CD8-positive, alpha-beta memory T cell (primary cell): ENCODE data around the gene ANKRD31. TPM values are rescaled to one million over a fixed set of nuclear protein-coding genes. Genes with fewer than 3 reads are reported as not detected.
"Not testable (repeated sequence)": the region's sequence is repeated elsewhere in the genome, so short reads cannot be mapped to it uniquely, and the experiment has no call there.

Experiments
- CTCF ChIA-PET: fragments of 350-600 bp; sonication (Branson Sonifier 250); formaldehyde crosslinking; loops from one replicate; lab custom pipeline; 2021; ENCODE audit warnings: antibody characterized with exemption; lab: Charles Lee
- POLR2A ChIA-PET: fragments of 350-600 bp; sonication (Branson Sonifier 250); formaldehyde crosslinking; loops from one replicate; lab custom pipeline; 2021; ENCODE audit warnings: antibody characterized with exemption; lab: Charles Lee
- DNase-seq, 5 donors: peaks; one replicate each; pipeline versions ENCODE4 v3.0.0 to v3.0.0-alpha.2; 2020 to 2022; ENCODE audit warnings: mixed read lengths in 1 of 5
- H3K27ac ChIP-seq: one replicate; pipeline ENCODE4 v1.7.0; 2013; ENCODE audit warnings: low read depth, mild to moderate bottlenecking, low read length, moderate library complexity
- H3K27me3 ChIP-seq: 2 replicates; pipeline ENCODE4 v1.7.0; 2013; ENCODE audit warnings: low read length, mild to moderate bottlenecking; ENCODE audit not compliant: insufficient read depth, poor library complexity, severe bottlenecking
- H3K36me3 ChIP-seq: 2 replicates; pipeline ENCODE4 v1.7.0; 2013; ENCODE audit warnings: mild to moderate bottlenecking, low read length, moderate library complexity; ENCODE audit not compliant: insufficient read depth
- H3K4me1 ChIP-seq: 2 replicates; pipeline ENCODE4 v1.7.0; 2013; ENCODE audit warnings: mild to moderate bottlenecking, low read length, moderate library complexity; ENCODE audit not compliant: insufficient read depth
- H3K4me3 ChIP-seq: 2 replicates; pipeline ENCODE4 v1.7.0; 2013; ENCODE audit warnings: mild to moderate bottlenecking, low read length
- H3K9me3 ChIP-seq: 2 replicates; pipeline ENCODE4 v1.7.0; 2013; ENCODE audit warnings: mild to moderate bottlenecking, low read length
- H3K27ac Mint-ChIP-seq, 8 donors: one replicate each; pipeline ENCODE4 v1.8.0; 2020 to 2021; ENCODE audit warnings: mixed read lengths in 8 of 8, mild to moderate bottlenecking in 6 of 8, inconsistent platforms in 3 of 8, moderate library complexity in 3 of 8
- H3K27me3 Mint-ChIP-seq, 2 donors: one replicate each; pipeline ENCODE4 v1.8.0; 2020 to 2021; ENCODE audit warnings: mixed read lengths in 2 of 2, mild to moderate bottlenecking in 1 of 2, moderate library complexity in 1 of 2
- H3K36me3 Mint-ChIP-seq, 3 donors: one replicate each; pipeline ENCODE4 v1.8.0; 2020 to 2021; ENCODE audit warnings: mixed read lengths in 3 of 3, inconsistent platforms in 1 of 3, mild to moderate bottlenecking in 1 of 3
- H3K4me1 Mint-ChIP-seq, 3 donors: one replicate each; pipeline ENCODE4 v1.8.0; 2020 to 2021; ENCODE audit warnings: mixed read lengths in 3 of 3, inconsistent platforms in 1 of 3, mild to moderate bottlenecking in 1 of 3
- H3K4me3 Mint-ChIP-seq, 7 donors: one replicate each; pipeline ENCODE4 v1.8.0; 2020 to 2021; ENCODE audit warnings: mixed read lengths in 7 of 7, mild to moderate bottlenecking in 6 of 7, moderate library complexity in 4 of 7, inconsistent platforms in 2 of 7
- H3K9me3 Mint-ChIP-seq, 5 donors: one replicate each; pipeline ENCODE4 v1.8.0; 2020 to 2022; ENCODE audit warnings: mixed read lengths in 5 of 5, mild to moderate bottlenecking in 3 of 5, moderate library complexity in 2 of 5, inconsistent platforms in 1 of 5
- polyA plus RNA-seq: library from polyadenylated mRNA; unstranded; fragments of 300-500 nt; fragmentation: Illumina TruSeq; gene quantifications from one replicate; pipeline ENCODE4 v1.2.3, GENCODE V29; 2021
- total RNA-seq, 2 experiments: library from RNA; stranded (reverse); gene quantifications; one replicate each; pipeline ENCODE4 v1.2.3, GENCODE V29; 2021

The ANKRD31 gene
- total and polyA plus RNA-seq, 3 experiments from 2014 or later = 0.33 to 0.66 (median 0.64) TPM

DNA sequence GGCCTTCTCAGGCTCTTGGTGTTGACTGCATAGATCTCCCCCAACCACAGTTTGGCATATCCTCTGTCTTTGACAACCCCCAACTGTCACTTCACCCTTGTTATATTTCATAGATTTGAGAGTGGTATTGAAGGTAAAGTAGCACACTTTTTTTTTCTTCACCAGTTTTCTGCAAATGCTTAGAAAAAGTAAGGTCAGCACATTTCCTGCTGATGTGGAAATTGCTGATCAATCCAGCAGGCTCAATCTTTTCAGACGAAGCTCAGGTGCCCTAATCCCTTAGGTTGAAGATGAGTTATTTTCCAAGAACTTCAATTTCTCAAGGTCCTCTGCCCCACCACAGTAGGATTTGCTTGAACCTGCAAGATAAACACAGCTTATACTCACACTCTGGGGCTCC is 38.5 kb upstream of the ANKRD31 start:
- no peak overlapping the region for H3K4me3 Mint-ChIP-seq
- CTCF ChIA-PET = no interaction called here
- H3K4me1 ChIP-seq = no peaks in the 10 kb centered on the region
- H3K36me3 ChIP-seq = no peaks in the 10 kb centered on the region
- H3K4me1 Mint-ChIP-seq = no peaks in the 10 kb centered on the region
- no peak overlapping the region for H3K4me3 ChIP-seq
- no peaks in the 10 kb centered on the region for H3K27me3 ChIP-seq
- no peak overlapping the region for H3K27ac ChIP-seq
- no peak for DNase-seq
- H3K27me3 Mint-ChIP-seq = no peaks in the 10 kb centered on the region
- H3K9me3 ChIP-seq = no peaks in the 10 kb centered on the region
- POLR2A ChIA-PET = no interaction called here
- no peaks in the 10 kb centered on the region for H3K36me3 Mint-ChIP-seq
- H3K9me3 Mint-ChIP-seq = no peaks in the 10 kb centered on the region
- no peak overlapping the region for H3K27ac Mint-ChIP-seq

DNA sequence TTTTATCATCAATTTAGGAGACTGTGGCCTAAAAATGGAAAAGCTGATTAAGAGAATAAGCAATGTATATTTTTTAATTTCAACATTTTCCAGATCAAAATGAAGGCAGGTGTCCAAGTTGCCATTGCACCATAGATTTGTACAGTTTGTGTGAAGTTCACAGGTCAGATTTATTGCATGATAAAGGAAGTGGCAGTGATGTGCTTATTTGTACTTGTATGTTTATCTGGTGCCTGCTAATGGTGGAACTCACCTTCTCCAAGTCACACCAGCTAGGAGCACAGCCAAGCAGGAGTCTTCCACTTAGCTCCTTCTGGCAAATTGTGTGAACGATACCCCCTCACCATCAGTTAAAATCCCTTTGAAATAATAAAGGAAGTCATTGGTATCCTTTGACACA is 37.8 kb upstream of the ANKRD31 start:
- no peak overlapping the region for H3K4me3 Mint-ChIP-seq
- H3K4me1 Mint-ChIP-seq = no peaks in the 10 kb centered on the region
- Histone ChIP-seq H3K27ac (no peak overlapping the region), H3K9me3 (no peaks in the 10 kb centered on the region), H3K4me1 (no peaks in the 10 kb centered on the region), H3K27me3 (no peaks in the 10 kb centered on the region), H3K36me3 (no peaks in the 10 kb centered on the region), H3K4me3 (no peak overlapping the region)
- no peak overlapping the region for H3K27ac Mint-ChIP-seq
- CTCF ChIA-PET = no interaction called here
- POLR2A ChIA-PET = interaction anchor here (0.5 kb wide), 1 partner anchor 41 kb away, joined by 5 read pairs; no protein-coding TSS in a partner anchor
- H3K36me3 Mint-ChIP-seq = no peaks in the 10 kb centered on the region
- H3K27me3 Mint-ChIP-seq = no peaks in the 10 kb centered on the region
- no peak for DNase-seq
- no peaks in the 10 kb centered on the region for H3K9me3 Mint-ChIP-seq

DNA sequence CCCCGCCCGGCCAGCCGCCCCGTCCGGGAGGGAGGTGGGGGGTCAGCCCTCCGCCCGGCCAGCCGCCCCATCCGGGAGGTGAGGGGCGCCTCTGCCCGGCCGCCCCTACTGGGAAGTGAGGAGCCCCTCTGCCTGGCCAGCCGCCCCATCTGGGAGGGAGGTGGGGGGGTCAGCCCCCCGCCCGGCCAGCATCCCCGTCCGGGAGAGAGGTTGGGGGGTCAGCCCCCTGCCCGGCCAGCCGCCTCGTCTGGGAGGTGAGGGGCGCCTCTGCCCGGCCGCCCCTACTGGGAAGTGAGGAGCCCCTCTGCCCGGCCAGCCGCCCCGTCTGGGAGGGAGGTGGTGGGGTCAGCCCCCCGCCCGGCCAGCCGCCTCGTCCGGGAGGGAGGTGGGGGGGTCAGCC is 33.9 kb upstream of the ANKRD31 start:
- H3K27me3 Mint-ChIP-seq, H3K9me3 ChIP-seq, POLR2A ChIA-PET, H3K9me3 Mint-ChIP-seq, H3K27ac ChIP-seq, DNase-seq, H3K4me1 Mint-ChIP-seq, H3K4me3 ChIP-seq, H3K27me3 ChIP-seq, CTCF ChIA-PET, H3K27ac Mint-ChIP-seq, H3K4me3 Mint-ChIP-seq, H3K36me3 Mint-ChIP-seq, H3K36me3 ChIP-seq, H3K4me1 ChIP-seq: not testable (repeated sequence)

GRCh38 chr5:75265731-75266130 is 29.1 kb upstream of the ANKRD31 start:
- POLR2A ChIA-PET = no interaction called here
- Mint-ChIP-seq H3K27me3 (peaks cover 0 to 16% of the 10 kb centered on the region in 2 donors), H3K4me3 (no peak overlapping the region), H3K36me3 (no peaks in the 10 kb centered on the region), H3K4me1 (no peaks in the 10 kb centered on the region), H3K27ac (peak overlapping the region in 2 of 8 donors; percentile 54 to 71), H3K9me3 (peaks cover 0 to 1% (median 0%) of the 10 kb centered on the region in 5 donors)
- CTCF ChIA-PET = interaction anchor here (0.9 to 1.5 kb wide), 5 partner anchors 29 to 345 kb away, joined by 3 to 10 read pairs (median 3); partner anchors contain the start of gene ANKRD31
- H3K4me3 ChIP-seq = no peak overlapping the region
- peak in 2 of 5 donors; percentile 22 to 54 for DNase-seq
- H3K27ac ChIP-seq = no peak overlapping the region
- H3K36me3 ChIP-seq = no peaks in the 10 kb centered on the region
- H3K27me3 ChIP-seq = no peaks in the 10 kb centered on the region
- H3K9me3 ChIP-seq = no peaks in the 10 kb centered on the region
- no peaks in the 10 kb centered on the region for H3K4me1 ChIP-seq

- ChIA-PET CTCF (no interaction called here), POLR2A (no interaction called here)
- peak overlapping the region in 2 of 8 donors; percentile 40 to 42 for H3K27ac Mint-ChIP-seq
Observed at GRCh38 chr5:75262271-75262670, 25.6 kb upstream of the ANKRD31 start.

DNA sequence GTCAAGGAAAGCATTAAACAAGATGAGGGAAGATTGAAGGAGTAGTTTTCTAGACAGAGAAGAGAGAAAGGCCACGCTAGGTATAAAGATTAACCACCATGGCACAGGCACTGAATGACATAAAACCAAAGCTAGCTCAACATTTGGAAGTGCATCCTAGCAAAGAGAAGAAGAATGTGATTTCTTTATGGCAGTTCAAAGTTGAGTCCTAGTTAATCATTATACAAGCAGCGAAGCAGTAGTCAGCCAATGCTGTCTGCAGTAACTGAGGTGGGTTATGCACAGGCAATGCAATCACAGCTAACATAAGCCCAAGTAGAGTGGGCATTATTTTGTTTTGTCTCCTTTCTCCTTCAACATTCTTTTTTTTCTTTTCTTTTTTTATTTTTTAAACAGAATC is 24.0 kb upstream of the ANKRD31 start:
- H3K27me3 Mint-ChIP-seq = peaks cover 18 to 36% of the 10 kb centered on the region in 2 donors
- ChIA-PET POLR2A (no interaction called here), CTCF (interaction anchor here (1.3 kb wide), 2 partner anchors 211 to 587 kb away, joined by 3 to 5 read pairs; no protein-coding TSS in a partner anchor)
- H3K36me3 Mint-ChIP-seq = peaks cover 0 to 3% (median 0%) of the 10 kb centered on the region in 3 donors
- H3K4me3 ChIP-seq = no peak overlapping the region
- H3K4me1 ChIP-seq = no peaks in the 10 kb centered on the region
- no peak overlapping the region for H3K27ac ChIP-seq
- no peak overlapping the region for H3K27ac Mint-ChIP-seq
- H3K4me1 Mint-ChIP-seq = no peaks in the 10 kb centered on the region
- H3K9me3 ChIP-seq = no peaks in the 10 kb centered on the region
- peaks cover 4 to 12% (median 8%) of the 10 kb centered on the region in 5 donors for H3K9me3 Mint-ChIP-seq
- DNase-seq = no peak
- H3K27me3 ChIP-seq = no peaks in the 10 kb centered on the region
- H3K36me3 ChIP-seq = no peaks in the 10 kb centered on the region
- no peak overlapping the region for H3K4me3 Mint-ChIP-seq

More at GRCh38 chr5:75262271-75262670, 25.6 kb upstream of the ANKRD31 start:
- H3K27me3 ChIP-seq = no peaks in the 10 kb centered on the region
- H3K27me3 Mint-ChIP-seq = peaks cover 3 to 27% of the 10 kb centered on the region in 2 donors
- H3K4me1 ChIP-seq = no peaks in the 10 kb centered on the region
- no peak overlapping the region for H3K27ac ChIP-seq
- DNase-seq = no peak
- H3K4me3 Mint-ChIP-seq = no peak overlapping the region
- H3K9me3 ChIP-seq = no peaks in the 10 kb centered on the region
- H3K4me3 ChIP-seq = no peak overlapping the region
- peaks cover 0 to 1% (median 0%) of the 10 kb centered on the region in 5 donors for H3K9me3 Mint-ChIP-seq
- H3K36me3 Mint-ChIP-seq = no peaks in the 10 kb centered on the region
- no peaks in the 10 kb centered on the region for H3K4me1 Mint-ChIP-seq
- no peaks in the 10 kb centered on the region for H3K36me3 ChIP-seq

DNA sequence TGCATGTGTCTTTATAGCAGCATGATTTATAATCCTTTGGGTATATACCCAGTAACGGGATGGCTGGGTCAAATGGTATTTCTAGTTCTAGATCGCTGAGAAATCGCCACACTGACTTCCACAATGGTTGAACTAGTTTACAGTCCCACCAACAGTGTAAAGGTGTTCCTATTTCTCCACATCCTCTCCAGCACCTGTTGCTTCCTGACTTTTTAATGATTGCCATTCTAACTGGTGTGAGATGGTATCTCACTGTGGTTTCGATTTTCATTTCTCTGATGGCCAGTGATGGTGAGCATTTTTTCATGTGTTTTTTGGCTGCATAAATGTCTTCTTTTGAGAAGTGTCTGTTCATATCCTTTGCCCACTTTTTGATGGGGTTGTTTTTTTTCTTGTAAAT is 13.8 kb upstream of the ANKRD31 start:
- H3K36me3 Mint-ChIP-seq, H3K36me3 ChIP-seq, H3K4me1 ChIP-seq, H3K27ac ChIP-seq, CTCF ChIA-PET, H3K9me3 ChIP-seq, H3K4me3 Mint-ChIP-seq, H3K4me1 Mint-ChIP-seq, H3K4me3 ChIP-seq, H3K27me3 ChIP-seq, H3K9me3 Mint-ChIP-seq, POLR2A ChIA-PET, DNase-seq, H3K27ac Mint-ChIP-seq: not testable (repeated sequence)
- H3K27me3 Mint-ChIP-seq = peaks cover 17 to 35% of the 10 kb centered on the region in 2 donors

GRCh38 chr5:75245023-75245422 is 8.3 kb upstream of the ANKRD31 start:
- Histone ChIP-seq H3K4me1 (no peaks in the 10 kb centered on the region), H3K27me3 (no peaks in the 10 kb centered on the region), H3K4me3 (no peak overlapping the region), H3K36me3 (no peaks in the 10 kb centered on the region), H3K9me3 (no peaks in the 10 kb centered on the region), H3K27ac (no peak overlapping the region)
- Mint-ChIP-seq H3K27me3 (peaks cover 10 to 23% of the 10 kb centered on the region in 2 donors), H3K9me3 (no peaks in the 10 kb centered on the region), H3K27ac (no peak overlapping the region), H3K4me3 (no peak overlapping the region), H3K36me3 (no peaks in the 10 kb centered on the region), H3K4me1 (no peaks in the 10 kb centered on the region)
- CTCF ChIA-PET = no interaction called here
- DNase-seq = no peak
- POLR2A ChIA-PET = no interaction called here
